GM19035 (cell line): ENCODE measurements around the gene PHF21B.

Source experiments
- ATAC-seq: cut with Tn5 transposase; IDR thresholded peaks from one replicate; pipeline ENCODE4 v1.9.1; 2021; ENCODE audit not compliant: unreplicated experiment

PHF21B gene

DNA sequence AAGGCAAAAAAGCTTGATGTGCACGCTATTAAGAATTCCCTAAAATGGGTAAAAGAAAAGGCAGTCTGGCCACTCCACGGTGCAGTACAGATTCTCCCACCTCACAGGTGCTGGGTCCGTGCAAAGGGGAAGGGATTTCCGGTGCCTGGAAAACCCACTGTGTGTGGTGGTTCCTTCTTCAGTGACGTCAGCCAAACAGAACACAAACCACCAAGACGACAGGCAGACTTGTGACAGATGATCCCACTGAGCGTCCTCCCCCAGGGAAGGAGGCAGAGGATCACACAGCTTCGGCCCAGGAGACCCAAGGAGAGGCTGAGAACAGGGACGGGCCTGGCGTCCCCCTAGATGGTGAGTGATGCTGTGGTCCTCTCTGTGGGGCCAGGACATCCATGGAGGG is 18.6 kb downstream of the PHF21B start:
- ATAC-seq: no peak

GRCh38 chr22:44990810-44991209 is 19.0 kb downstream of the PHF21B start:
- ATAC-seq: no peak

GRCh38 chr22:44990328-44990727 is 19.5 kb downstream of the PHF21B start:
- no peak for ATAC-seq

- no peak for ATAC-seq
Measured at GRCh38 chr22:44988671-44989070, 21.1 kb downstream of the PHF21B start.

DNA sequence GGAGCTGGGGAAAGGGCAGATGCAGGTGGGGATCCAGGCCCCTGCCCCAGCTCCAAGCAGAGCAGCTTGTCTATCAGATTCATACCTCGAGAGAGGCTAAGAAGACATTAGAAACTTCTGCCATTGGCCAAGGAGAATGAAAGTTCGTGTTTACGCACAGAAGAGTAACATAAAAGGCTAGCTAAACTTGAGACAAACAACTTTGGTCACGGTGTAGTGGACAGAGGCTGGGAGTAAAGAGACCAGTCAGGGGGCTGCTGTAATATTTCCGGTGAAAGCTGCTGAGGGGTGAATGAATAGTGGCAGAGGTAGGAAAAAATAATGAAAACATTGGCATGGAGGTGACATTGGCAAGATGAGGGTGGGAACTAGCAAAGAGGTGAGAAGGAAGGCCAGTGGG is 22.9 kb downstream of the PHF21B start:
- ATAC-seq: no peak

- ATAC-seq: no peak
Measured at GRCh38 chr22:44985906-44986527, 23.8 kb downstream of the PHF21B start.

DNA sequence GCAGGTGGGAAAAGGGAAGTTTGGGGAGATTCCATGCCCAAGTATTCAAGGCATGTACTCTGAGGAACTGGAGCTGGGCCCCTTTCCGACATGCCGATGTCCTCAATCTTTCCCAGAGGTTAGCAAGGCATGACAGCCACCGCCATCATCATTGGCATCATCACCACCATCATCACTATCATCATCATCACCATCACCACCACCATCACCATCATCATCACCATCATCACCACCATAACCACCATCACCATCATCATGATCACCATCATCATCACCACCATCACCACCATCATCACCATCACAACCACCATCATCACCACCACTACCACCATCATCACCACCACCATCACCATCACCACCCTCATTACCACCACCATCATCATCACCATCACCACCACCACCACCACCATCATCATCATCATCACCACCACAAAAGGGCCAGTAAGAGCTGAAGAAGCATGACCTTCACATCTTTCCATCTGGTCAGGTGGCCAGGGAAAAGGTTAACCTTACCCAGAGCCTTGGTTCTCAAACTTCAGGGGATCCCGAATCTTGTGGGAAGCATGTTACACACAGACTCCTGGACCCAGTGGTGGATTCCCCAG is 25.8 kb downstream of the PHF21B start:
- no peak for ATAC-seq

- ATAC-seq: no peak
Measured at GRCh38 chr22:44982445-44982844, 27.4 kb downstream of the PHF21B start.

DNA sequence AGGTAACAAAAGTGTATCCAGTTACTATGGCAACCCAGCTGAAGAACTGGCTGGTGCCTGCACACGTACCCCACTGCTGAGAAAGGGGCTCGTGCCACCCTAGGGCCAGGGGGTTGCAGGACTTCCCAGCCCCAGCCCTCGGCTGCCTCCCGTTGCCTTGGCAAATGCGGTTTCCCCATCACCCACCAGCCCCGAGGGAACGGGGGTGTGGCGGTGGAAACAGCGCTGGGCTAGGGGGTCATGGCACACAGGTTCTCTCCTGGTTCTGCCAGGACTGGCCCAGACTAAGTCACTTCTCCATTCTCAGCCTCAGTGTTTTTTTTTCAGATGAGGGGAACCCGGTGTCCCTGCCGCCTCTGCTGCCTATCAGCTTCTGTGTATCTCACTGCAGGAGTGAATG is 27.9 kb downstream of the PHF21B start:
- ATAC-seq: no peak

GRCh38 chr22:44979154-44979553 is 30.7 kb downstream of the PHF21B start:
- ATAC-seq: no peak

DNA sequence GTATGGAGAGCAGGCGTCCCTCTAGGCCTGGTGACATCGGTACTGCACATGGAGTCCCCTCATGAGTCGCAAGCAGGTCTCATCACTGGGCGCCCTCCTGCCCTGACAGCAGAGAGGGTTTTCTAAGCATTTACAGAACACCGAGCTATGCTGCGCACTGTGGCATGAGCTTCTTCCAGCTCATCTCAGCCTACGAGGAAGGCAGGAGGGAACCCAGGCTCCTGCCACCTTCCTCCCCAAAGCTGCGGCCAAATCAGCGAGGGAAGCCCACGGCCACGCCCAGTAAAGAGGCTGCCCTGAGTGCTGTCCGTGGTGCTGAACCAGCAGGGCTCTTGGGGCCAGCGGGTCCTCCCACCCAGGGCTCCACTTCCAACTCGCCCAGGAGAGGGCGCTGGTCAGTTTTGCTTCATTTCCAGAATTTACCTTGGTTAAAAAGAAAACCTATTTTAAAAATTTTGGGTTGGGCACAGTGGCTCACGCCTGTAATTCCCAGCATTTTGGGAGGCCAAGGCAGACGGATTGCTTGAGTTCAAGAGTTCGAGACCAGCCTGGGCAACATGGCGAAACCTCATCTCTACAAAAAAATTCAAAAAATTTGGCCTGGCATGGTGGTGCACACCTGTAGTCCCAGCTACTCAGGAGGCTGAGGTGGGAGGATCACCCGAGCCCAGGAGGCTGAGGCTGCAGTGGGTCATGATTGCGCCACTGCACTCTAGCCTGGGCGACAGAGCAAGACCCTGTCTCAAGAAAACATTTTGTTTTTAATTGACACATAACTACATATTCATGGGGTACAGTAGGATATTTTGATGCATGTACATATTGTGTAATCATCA is 34.2 kb downstream of the PHF21B start:
- no peak for ATAC-seq

- no peak for ATAC-seq
Measured at GRCh38 chr22:44974454-44974853, 35.4 kb downstream of the PHF21B start.

GRCh38 chr22:44973829-44974228 is 36.0 kb downstream of the PHF21B start:
- ATAC-seq: no peak

GRCh38 chr22:44972363-44973083 is 37.3 kb downstream of the PHF21B start:
- ATAC-seq: no peak

- no peak for ATAC-seq
Measured at GRCh38 chr22:44971651-44972362, 38.0 kb downstream of the PHF21B start.

DNA sequence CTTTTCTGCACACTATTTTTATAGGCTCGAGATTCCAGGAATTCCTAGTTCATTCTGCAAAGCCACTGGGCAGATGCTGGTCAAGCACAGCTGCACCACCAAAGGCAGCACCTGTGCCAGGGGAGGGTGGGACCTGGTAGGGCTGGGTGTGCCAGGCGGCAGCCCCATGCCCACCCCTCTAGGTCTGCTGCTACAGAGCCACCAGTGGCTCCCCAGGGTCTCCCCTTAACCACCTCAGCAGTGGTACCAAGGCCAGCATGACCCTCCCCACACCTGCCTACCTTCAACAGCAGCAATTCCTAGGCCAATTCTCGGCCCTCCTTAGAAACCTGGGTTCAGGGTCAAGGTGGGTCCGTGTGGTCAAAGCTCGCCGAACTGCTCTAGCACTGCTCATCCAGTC is 39.5 kb downstream of the PHF21B start:
- ATAC-seq: no peak

DNA sequence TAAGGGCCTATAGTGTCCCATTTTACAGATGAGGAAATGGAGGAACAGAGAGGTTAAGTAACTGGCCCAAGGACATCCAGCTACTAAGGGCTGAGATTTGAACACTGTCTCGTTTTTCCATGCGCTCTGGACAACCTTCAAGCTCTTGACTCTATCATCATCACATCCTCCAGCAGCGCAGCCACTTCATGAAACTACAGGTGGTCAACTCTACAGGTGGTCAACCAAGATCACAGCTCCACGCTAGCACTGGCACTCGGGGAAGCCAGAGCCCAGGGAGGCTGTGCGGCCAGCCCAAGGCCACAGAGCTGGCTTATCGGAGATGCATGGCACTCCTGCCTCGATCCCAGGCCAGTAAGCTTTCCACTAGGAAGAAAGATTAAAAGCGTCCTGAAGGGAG is 40.0 kb downstream of the PHF21B start:
- no peak for ATAC-seq

DNA sequence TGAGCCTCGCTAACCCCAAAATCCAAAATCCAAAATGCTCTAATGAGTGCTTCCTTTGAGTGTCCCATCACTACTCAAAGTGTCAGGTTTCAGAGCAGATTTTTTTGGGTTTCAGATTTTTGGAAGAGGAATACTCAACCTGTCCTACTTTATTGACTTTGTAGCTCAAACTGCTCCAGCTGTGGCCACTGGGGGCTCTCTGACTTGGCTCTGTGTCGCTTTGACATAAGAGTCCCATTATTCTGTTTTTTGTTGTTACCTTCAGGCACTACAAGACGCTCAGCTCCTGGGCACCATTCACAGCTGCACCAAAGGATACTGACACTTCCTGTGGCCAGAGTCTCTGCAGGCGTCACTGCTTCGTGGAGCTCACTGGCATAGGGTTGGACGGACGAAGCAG is 41.1 kb downstream of the PHF21B start:
- no peak for ATAC-seq

DNA sequence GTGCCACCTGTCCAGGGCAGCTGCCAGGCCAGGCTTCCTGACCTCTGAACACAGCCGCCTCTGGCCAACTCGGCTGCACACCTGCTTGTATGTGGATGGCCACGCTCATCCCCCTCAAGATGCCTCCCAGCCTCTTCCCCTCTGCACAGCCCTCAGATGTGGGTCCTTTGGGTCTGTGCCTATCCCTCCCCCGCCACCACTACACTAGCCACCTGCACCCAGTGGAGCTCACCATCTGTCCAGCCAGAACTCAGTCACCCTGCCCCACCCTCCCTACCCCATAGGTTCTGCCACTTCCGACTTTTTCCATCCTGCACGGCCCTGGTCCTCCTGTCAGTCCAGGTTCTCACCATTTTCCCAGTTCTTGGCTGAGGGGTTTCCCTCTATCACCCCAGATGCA is 44.6 kb downstream of the PHF21B start:
- no peak for ATAC-seq

DNA sequence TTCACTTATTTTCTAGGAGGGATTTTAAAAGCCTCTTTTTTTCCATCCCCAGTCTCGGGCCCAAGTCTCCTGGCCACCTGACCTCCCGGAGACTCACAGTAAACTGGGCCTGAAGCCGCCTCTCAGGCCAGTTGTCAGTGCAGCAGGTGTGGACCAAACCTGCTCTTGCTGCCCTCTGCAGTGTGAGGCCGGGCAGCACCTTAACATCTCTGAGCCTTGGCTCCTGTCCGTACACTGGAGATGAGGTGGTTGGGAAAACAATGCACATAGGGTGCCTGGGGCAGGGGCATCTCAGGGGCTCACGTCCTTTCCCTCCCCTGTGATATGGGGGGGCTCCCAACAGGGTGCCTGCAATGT is 45.1 kb downstream of the PHF21B start:
- ATAC-seq: no peak
